ENCODE results near the gene FER.

- TF ChIP-seq CTCF (tag by site-specific recombination; IDR thresholded peaks at IDR 0.05) (no peak), BCL11A (tag by site-specific recombination; IDR thresholded peaks at IDR 0.05; ENCODE audit: low read depth) (no peak), ZBTB1 (tag by site-specific recombination; IDR thresholded peaks at IDR 0.05) (no peak), PRDM1 (tag by site-specific recombination; IDR thresholded peaks at IDR 0.05) (no peak), ZBTB20 (tag by site-specific recombination; IDR thresholded peaks at IDR 0.05) (no peak), ZNF239 (tag by site-specific recombination; IDR thresholded peaks at IDR 0.05) (no peak), TCF7L2 (IDR thresholded peaks at IDR 0.05; ENCODE audit: borderline replicate concordance, low read depth, low read length) (no peak), ZNF274 (IDR thresholded peaks at IDR 0.05; ENCODE audit: low read length) (no peak), ZNF274 (tag by site-specific recombination; IDR thresholded peaks at IDR 0.05; ENCODE audit: borderline replicate concordance) (no peak), ZNF394 (tag by site-specific recombination; IDR thresholded peaks at IDR 0.05; ENCODE audit: borderline replicate concordance) (no peak), ZNF121 (tag by site-specific recombination; IDR thresholded peaks at IDR 0.05) (no peak), ZNF76 (tag by site-specific recombination; IDR thresholded peaks at IDR 0.05; ENCODE audit: borderline replicate concordance, low read depth) (no peak), ZNF350 (tag by site-specific recombination; IDR thresholded peaks at IDR 0.05) (no peak)
- TF ChIP-seq, protein P1, sequence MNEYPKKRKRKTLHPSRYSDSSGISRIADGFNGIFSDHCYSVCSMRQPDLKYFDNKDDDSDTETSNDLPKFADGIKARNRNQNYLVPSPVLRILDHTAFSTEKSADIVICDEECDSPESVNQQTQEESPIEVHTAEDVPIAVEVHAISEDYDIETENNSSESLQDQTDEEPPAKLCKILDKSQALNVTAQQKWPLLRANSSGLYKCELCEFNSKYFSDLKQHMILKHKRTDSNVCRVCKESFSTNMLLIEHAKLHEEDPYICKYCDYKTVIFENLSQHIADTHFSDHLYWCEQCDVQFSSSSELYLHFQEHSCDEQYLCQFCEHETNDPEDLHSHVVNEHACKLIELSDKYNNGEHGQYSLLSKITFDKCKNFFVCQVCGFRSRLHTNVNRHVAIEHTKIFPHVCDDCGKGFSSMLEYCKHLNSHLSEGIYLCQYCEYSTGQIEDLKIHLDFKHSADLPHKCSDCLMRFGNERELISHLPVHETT (tag by site-specific recombination; IDR thresholded peaks at IDR 0.05), result no peak
- TF ChIP-seq, protein P2, sequence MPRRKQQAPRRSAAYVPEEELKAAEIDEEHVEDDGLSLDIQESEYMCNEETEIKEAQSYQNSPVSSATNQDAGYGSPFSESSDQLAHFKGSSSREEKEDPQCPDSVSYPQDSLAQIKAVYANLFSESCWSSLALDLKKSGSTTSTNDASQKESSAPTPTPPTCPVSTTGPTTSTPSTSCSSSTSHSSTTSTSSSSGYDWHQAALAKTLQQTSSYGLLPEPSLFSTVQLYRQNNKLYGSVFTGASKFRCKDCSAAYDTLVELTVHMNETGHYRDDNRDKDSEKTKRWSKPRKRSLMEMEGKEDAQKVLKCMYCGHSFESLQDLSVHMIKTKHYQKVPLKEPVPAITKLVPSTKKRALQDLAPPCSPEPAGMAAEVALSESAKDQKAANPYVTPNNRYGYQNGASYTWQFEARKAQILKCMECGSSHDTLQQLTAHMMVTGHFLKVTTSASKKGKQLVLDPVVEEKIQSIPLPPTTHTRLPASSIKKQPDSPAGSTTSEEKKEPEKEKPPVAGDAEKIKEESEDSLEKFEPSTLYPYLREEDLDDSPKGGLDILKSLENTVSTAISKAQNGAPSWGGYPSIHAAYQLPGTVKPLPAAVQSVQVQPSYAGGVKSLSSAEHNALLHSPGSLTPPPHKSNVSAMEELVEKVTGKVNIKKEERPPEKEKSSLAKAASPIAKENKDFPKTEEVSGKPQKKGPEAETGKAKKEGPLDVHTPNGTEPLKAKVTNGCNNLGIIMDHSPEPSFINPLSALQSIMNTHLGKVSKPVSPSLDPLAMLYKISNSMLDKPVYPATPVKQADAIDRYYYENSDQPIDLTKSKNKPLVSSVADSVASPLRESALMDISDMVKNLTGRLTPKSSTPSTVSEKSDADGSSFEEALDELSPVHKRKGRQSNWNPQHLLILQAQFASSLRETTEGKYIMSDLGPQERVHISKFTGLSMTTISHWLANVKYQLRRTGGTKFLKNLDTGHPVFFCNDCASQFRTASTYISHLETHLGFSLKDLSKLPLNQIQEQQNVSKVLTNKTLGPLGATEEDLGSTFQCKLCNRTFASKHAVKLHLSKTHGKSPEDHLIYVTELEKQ (tag by site-specific recombination; IDR thresholded peaks at IDR 0.05; ENCODE audit: borderline replicate concordance), result no peak
Observed at GRCh38 chr5:108950276-108950675, 202.6 kb downstream of the FER start.
